HG02885 (cell line): ENCODE results near the gene DGKI.

Source experiments
- ATAC-seq: cut with Tn5 transposase; IDR thresholded peaks from one replicate; pipeline ENCODE4 v1.9.1; 2021; ENCODE audit warnings: mild to moderate bottlenecking; ENCODE audit not compliant: unreplicated experiment, poor library complexity

The DGKI gene

DNA sequence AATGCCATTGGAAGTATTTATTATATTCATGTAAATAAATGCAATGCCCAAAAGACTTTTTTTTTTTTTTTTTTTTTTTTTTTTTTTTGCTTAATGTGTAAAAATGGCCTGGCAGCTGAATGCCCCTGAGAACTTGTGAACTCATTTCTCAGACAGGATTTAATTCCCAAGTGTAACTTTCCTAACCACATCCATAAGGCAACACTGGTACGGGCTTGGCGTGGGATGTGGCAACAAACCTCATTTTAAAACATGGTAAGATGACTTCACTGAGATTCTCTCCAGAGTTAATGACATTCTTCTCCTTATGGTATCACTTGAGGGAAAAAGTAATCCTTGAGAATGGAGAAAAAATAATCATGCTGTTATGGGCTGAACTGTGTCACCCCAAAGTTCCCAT is 150.4 kb downstream of the DGKI start:
- no peak for ATAC-seq

DNA sequence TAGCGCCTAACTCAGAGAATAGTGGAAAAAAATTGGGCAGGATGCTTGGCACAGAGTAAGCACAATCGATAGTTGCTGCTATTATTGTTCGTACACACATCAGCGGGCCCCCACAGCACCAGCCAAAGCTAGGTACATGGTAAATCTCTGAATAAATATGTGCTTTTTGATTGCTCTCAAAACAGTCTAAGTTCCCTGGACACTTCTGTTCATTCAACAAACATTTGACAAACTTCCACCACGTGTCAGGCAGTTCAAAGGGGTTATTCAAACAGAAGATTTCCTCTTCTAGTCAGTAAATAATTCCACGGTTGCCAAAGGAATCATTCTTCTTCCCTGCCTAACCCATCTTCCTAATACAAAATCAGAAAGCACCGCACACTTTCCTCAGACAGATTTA is 150.8 kb downstream of the DGKI start:
- no peak for ATAC-seq

DNA sequence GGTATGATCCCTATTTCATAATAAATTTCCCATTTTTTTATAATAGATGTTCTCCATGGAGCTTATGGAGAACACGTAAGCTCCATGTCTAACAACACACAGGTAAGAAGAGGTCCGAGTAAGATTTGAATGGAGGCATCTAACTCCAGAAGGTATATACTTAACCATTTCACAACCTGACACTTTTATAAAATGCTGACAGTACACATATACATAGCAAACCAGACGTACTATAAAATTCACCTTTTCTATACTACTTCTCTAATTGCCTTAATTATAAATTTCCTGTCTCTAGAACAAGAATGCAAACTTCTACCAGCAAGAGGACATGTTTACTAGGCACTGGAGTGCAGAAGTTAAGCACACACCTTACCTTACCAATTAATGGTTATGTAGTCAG is 151.3 kb downstream of the DGKI start:
- ATAC-seq, result no peak

DNA sequence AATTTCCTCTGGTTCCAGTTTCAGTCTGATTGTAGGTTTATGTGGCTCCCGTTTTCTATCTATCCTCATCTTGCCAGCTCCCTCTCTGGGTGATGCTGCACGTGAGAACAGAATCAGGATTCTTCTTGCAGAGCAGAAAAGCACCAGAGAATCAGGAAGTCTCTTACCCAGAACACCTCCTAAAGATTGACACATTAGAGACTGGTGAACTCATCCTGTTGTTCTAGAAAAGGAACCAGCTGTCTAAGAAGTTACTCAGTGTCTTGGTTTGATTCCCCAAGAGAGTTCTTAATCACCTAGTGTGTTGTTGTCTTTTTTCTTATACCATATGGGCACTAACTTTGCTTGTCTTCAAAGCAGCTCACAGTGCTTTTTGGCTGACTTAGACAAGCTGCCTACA is 152.4 kb downstream of the DGKI start:
- ATAC-seq, result peak; percentile 47

DNA sequence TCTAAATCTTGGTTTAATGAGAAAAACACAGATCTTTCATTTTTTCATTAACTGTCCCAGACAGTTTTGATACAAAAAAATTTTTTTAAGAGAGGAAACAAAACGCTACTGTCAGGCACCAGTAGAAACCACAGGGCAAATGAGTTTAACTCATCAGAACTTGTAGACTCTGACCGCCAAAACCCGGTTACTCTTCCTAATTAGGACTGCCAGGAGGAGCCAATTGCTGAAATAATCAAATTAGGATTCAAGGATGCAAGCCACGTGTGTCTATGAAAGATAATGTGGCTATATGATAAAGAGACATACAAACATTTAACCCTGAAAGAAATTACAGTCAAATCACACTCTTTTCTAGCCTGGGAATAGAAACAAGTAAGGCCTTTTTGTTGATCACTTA is 154.4 kb downstream of the DGKI start:
- ATAC-seq, result no peak

DNA sequence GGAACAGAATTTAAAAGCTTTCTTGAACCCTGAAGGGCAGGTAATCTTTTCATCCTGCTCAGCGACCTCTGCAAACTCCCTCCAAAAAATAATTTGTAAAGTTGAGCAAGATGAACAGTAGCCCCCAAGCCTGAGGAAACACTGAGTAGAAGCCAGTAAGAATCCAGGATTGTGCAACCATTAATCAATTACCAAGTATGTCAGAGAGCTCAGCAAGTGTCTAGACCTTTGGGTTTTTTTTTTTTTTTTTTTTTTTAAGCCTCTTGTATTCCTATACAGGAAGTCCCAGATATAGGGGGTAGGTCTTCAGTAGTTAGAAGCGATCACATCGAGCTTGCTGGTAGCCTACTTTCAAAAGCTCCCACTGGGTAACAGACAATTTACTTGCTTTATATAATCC is 155.2 kb downstream of the DGKI start:
- ATAC-seq, result no peak

DNA sequence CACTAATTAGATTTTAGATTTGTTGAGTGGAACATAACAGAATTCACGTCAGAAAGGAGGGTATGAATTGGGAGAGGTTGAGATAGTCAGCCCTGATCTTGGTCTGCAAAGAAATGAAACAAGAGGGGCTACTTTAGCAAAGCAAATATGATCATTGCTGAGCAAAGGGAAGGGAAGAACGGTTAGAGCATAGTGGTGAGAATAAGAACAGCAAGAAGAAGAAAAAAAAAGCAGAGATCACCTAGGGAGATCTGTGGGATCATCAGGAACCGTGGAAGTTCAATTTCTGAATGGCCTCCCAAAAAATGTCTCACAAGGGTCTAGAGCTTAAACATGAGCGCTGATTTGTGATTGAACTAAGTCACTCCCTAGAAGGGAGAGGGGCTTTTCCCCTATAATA is 156.1 kb downstream of the DGKI start:
- no peak for ATAC-seq

DNA sequence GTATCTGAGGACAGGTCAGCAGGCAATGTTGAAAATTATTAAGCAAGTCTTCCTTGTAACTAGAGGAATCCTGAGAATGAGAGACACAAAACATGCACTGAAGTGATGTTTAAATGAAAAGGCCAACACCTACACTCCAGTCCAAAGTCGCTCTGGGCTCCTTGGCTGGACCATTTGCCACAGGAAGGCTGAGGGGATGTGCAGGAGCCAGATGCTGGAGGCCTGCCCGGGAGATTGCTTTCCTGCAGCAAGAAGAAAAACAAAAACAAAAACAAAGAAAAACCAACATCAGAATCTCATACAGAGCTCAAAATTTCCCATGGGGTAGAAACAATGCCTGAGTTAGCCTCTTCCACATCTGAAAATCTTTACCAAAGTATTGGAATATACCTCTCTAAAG is 157.0 kb downstream of the DGKI start:
- ATAC-seq, result no peak

DNA sequence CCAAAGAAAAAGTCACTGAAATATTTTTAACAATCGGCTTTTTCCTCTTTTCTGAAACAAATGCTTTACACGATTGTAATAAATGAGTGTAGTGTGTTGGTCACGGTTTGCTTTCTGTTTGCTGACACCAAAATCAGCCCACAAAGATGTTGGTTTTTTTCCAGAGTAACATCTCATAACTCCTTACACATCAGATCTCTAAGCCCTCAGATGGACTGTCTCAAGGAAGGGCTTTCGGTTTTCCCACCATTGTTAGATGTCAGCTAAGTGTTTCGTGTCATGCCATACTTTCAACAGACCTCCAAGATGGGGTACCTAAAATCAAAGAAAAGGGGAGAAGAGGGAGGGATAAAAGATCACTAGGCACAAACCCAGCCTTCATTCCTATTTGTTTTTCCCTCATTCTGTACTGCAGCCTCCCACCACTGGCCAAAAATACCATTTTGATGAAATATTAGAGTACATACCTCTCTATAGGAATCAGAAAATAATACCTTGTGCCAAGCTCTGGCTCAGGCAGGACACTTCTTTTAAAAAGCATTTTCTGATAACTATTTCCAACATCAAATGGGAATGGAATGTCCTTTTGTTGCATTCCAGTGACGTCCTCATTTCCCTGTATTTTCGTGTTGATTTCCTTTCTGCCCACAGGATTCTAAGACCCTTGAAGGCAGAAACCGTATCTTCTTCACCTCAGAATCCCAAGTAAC is 159.1 kb downstream of the DGKI start:
- no peak for ATAC-seq

DNA sequence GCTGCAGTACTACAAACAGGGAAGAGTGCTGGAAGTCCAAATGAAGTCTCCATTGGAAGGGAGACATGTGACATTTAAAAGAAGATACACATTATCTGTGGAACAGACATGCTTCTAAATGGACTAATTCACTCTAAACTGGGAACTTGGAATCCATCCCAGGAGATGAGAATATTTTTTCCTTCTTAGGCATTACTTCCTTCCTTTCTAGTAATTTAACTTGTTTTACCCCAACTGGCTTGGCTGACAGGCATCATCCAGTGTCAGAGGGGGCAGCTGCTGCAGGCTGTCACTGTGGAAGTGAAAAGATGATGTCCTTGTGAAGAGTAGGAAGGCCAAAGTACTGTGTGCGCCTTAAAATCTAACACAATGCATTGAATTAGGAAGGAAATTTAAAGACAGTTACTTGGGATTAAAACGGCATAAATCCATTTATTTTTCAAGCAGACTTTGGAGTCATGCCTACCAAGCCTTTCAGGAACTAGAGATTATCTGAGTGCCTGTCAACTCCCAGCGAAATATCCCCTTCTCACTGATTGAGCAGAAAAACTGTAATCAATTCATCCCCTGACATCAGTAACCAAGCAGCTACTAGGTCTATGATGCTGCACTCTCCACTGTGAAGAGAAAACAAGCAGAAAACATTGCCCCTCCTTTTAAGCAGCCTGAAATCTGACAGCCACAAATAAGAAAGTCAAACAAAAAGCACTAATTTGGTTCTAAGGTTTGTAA is 161.2 kb downstream of the DGKI start:
- ATAC-seq, result no peak

DNA sequence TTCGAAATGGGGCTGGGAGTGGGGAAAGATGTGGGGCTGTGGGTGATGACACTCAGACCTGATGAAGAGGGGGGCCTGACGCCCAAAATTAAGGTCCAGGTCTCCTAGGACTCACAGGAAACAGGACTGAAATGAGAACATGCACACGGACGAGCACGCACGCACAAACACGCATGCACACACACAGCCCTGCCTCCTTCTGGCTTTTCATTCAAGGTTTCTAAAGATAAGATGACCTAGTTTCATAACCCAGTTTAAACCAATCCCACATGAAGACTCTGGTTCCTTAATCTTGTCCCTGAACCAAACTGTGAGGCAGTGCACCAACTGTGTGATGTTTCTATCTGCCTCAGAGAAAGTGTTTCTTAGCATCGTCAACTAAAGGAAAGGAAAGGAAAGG is 162.0 kb downstream of the DGKI start:
- ATAC-seq, result no peak

DNA sequence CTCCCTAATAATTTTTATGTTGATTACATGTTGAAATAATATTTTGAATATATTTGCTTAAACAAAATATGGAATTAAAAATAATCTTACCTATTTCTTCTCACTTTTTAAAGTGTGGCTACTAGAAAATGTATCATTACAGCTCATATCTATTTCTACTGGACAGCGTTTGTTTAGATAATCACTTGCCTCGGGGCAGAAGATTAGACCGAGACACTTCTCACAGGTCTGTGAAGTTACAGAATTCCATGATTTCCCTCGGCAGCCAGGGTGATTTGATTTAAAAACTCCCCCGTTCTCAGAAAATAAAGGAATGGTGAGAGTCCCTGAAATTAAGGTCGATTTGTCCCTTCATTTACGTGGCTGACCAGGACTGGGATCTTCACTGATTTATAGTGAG is 162.5 kb downstream of the DGKI start:
- no peak for ATAC-seq

DNA sequence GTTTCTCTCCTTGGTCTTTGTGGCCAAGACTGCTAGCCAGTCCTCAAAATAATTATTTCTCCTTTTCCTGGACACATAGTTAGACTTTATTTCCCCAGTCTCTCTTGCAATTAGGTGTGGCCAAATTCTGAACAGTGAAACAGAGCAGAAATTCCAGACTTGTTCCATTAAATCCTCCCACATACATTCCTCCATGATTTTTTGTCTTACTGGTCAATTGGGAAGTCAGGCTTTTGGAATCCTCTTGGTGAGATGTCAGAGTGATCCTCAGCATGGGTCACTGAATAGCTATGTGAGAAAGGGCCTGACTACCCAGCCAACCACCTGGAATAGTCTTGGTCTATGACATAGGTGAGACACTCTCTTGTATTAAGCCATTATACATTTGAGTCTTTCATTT is 164.2 kb downstream of the DGKI start:
- ATAC-seq, result no peak

DNA sequence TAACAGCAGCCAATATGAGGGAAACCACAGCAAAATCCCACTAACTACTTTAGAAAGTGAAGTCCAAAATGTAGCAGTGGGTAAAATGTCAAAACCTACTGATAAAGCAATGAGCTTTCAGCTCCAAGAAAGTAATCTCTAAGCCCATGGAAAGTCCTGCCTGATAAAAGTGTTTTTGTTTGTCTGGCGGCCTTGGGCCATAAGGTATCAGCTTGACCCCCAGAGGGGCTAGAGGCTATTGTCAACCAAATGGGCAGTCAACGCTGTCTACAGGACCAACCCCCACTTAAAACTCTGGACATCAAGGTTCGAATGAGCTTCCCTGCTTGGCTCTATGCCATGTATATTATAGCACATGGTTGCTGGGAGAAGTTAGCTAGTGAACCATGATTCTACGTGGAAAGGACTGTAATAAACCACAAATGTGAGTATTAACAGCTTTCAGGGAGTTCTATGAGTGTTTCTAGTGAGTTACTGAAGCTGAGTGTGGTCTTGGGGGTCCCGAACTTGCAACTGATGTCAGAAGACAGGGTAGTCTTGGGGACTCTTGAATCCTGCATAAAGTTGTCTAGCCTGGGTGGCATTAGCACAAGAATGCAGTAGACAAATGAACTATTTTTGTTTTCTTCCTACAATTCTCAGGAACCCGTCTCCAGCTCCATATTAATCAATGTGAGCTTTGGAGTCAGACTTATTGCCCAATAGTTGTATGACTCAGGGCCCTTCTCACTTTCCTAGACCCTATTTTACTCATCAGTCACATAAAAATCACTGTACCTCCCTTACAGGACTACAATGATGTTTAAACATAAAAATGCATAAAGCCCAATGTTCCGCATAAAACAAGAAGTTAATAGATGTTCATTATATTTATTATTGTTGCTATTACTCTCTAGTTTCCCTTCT is 164.9 kb downstream of the DGKI start:
- no peak for ATAC-seq

DNA sequence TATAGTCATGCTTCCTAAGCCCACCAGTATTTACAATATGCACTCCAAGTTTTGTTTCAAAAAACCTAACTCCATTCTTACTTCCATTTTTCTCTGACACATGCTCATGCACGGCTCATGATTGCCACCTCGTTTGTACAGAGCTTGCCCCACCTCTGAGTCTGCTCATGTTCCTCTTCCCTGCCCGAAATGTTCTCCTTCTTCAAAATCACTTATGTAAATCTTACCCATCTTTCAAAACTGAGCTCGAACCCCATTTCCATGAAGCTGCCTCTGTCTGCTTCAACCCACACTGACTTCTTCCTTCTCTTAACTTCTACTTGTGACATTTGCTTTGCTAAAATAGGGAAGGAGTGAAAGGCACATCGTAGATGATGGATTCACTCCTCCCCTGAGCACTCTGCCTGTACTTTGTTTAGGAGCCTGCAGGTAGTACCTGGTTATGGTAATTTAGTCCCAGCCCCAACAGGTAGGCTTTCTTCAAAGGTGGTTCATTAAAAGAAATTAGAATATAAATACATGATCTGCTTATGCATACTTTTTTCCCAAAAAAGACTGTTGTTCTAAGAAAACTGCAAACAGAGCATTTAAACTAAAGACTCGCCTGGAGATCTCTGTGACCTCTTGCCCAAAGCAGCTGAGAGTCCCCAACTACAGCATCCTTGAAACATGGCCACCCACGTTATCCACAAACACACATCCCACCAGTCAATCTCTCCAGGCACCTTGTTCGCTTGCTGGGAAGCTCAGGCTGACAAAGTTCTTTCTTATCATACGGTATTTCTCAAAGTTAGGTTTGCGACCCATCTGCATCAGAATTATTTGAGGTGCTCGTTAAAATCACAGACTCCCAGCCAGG is 172.0 kb downstream of the DGKI start:
- ATAC-seq, result no peak

DNA sequence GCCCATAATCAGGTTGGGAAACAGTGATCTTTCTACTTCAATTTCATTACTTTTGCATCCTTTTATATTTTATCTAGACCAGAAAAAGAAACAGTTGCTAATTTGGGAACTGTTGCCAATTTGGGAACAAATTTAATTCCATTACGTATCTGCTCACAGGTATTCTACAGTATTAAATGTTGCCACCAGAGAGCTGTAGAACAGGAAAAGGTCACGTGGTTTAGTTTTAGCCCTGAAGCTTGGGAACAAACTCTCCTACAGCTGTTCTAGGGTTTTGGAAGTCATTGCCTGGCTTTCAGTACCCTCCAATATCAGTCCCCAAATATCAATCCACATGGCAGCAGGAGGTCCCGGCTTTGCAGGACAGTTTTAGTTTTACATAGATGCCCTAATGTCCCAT is 172.7 kb downstream of the DGKI start:
- ATAC-seq, result no peak

DNA sequence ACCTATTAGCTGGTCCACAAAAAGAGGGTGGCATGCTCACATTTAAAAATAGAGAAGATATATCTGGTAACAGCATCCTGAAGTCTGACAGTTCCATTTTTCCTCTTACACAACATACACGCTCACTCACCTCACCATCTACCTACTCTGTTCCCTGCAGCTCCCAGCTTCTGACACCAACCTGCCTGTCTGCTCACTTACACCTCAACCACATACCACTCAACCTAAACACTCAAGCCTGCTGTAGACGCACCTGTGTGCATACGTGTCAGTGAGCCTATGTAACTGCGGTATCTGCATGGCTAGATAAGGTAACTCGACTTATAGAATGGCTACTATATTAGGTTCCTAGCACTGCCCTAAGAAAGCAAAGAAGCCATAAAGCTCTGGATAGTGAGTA is 174.9 kb downstream of the DGKI start:
- no peak for ATAC-seq

DNA sequence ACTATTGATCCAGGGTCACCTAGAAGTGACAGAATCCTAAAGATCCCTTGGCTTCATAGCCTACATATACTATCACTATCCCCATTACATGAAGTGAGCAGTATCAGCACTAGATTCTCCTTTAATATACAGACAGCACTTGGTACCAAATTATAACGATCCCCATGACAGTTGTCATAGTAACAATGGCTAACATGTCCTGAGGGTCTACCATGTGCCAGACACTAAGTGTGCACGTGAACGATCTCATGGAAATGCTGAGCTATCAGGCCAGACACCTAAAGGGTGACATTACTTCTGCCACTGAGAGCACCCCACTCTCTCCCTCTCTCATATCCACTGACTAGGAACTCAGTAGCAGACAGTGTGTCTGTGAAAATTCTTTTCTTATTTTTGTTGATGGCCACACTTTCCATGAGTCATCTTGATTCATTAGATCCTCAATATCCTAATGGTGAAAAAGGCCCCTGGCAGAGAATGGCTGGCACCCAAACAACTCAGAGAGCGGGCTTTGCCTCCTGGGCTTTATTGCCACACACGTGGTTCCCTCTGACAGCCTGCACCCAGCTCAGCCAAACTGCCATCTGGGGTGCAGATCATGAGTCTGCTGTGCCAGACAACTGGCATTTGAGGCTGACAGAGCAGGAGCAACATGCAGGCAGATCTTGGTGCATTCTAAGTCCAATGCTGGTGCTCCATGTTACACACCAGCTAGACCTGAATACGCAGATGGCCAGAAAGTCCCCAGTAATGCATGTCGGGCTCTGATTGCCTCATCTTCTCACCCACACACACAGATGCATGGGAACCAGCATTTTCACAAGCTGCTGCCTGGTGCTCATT is 176.3 kb downstream of the DGKI start:
- ATAC-seq, result peak; percentile 76

DNA sequence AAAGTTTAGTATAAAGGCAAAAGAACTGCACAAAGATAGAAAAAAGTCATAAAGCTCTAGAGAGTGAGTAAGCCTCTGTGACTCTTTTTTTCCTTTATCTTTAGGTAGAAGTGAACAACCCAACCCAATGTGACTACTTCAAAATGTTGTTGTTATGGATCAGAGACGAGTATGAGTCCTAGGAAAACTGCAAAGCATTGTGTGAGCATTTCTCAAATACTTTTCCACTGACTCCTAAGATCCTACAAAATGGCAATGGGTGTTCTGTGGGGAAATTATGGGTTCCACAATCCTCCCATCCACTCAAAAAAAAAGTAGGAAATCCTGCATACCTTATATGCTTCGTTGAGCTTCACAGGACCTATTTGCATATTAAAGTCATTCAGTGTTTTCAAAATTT is 177.1 kb downstream of the DGKI start:
- ATAC-seq, result no peak
